GM18870 (cell line): ENCODE measurements around the gene RNU1-4.
A peak's percentile ranks its signal among the peaks of the same experiment; 100 is the strongest.
"Not testable (repeated sequence)": the region's sequence is repeated elsewhere in the genome, so short reads cannot be mapped to it uniquely, and the experiment has no call there.

Source experiments
- ATAC-seq: cut with Tn5 transposase; IDR thresholded peaks from one replicate; pipeline ENCODE4 v1.9.1; 2021; ENCODE audit warnings: moderate library complexity; ENCODE audit not compliant: unreplicated experiment

Gene RNU1-4

GRCh38 chr1:16740047-16740964, at the start of gene RNU1-4:
RNU1-4 (plus strand) TSS chr1:16740516.
- peak; percentile 57 for ATAC-seq

GRCh38 chr1:16690971-16691682, 49.2 kb upstream of the RNU1-4 start:
- not testable (repeated sequence) for ATAC-seq

- ATAC-seq, result not testable (repeated sequence)
These were observed 48.0 kb upstream of the RNU1-4 start for GRCh38 chr1:16692283-16692682.

- not testable (repeated sequence) for ATAC-seq
These were observed 47.4 kb upstream of the RNU1-4 start for GRCh38 chr1:16692717-16693448.

- not testable (repeated sequence) for ATAC-seq
These were observed 46.6 kb upstream of the RNU1-4 start for GRCh38 chr1:16693449-16694307.

GRCh38 chr1:16694308-16694702, 46.0 kb upstream of the RNU1-4 start:
- not testable (repeated sequence) for ATAC-seq

- ATAC-seq, result not testable (repeated sequence)
These were observed 43.7 kb upstream of the RNU1-4 start for GRCh38 chr1:16696507-16697150.

- ATAC-seq, result not testable (repeated sequence)
These were observed 43.2 kb upstream of the RNU1-4 start for GRCh38 chr1:16697152-16697551.

GRCh38 chr1:16699440-16699839, 40.9 kb upstream of the RNU1-4 start:
- not testable (repeated sequence) for ATAC-seq

- ATAC-seq, result not testable (repeated sequence)
These were observed 40.0 kb upstream of the RNU1-4 start for GRCh38 chr1:16700138-16700895.

- ATAC-seq, result not testable (repeated sequence)
These were observed 39.1 kb upstream of the RNU1-4 start for GRCh38 chr1:16701189-16701588.

- ATAC-seq, result not testable (repeated sequence)
These were observed 38.0 kb upstream of the RNU1-4 start for GRCh38 chr1:16702280-16702679.

- ATAC-seq, result not testable (repeated sequence)
These were observed 37.2 kb upstream of the RNU1-4 start for GRCh38 chr1:16703141-16703540.

GRCh38 chr1:16703602-16704001, 36.7 kb upstream of the RNU1-4 start:
- ATAC-seq, result not testable (repeated sequence)

- ATAC-seq, result not testable (repeated sequence)
These were observed 36.2 kb upstream of the RNU1-4 start for GRCh38 chr1:16704076-16704475.

GRCh38 chr1:16704502-16705100, 35.7 kb upstream of the RNU1-4 start:
- not testable (repeated sequence) for ATAC-seq

- not testable (repeated sequence) for ATAC-seq
These were observed 34.0 kb upstream of the RNU1-4 start for GRCh38 chr1:16706302-16706701.
